LNCAP (cell line): Measurements from ENCODE around the gene VPS13D.

ENCODE experiments used
- TF ChIP-seq, protein P1 (sequence below): fragments of 450-650 bp; IDR thresholded peaks from 2 replicates; pipeline ENCODE4 v1.5.1; 2017; ENCODE audit warnings: mild to moderate bottlenecking

Gene VPS13D

DNA sequence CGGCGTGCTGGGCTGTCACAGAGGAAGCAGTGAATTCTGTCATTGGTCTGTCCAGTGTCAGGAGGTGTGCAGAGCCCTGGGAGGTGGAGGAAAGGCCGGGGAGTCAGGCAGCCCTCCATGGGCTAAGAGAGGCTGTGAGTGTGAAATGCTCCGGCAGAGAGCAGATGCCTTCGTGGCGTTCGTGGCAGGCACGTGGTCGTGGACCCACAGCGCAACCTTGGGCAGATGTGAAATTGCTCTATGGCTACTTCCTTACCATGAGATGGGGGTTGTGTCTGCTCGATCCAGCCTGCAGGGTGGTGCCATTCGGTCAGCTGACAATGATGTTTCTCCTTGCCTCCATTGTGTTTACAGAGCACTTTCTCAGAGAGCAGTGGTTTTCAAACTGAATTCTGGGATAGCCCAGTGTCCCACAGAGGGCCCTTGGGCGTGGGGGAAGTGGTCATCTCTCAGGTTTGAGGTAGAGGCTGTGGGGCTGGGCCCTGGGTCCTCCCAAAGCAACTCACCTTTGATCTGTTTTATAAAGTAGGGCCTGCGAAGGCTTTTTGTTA, 35.1 kb upstream of the VPS13D start:
- TF ChIP-seq, protein P1, sequence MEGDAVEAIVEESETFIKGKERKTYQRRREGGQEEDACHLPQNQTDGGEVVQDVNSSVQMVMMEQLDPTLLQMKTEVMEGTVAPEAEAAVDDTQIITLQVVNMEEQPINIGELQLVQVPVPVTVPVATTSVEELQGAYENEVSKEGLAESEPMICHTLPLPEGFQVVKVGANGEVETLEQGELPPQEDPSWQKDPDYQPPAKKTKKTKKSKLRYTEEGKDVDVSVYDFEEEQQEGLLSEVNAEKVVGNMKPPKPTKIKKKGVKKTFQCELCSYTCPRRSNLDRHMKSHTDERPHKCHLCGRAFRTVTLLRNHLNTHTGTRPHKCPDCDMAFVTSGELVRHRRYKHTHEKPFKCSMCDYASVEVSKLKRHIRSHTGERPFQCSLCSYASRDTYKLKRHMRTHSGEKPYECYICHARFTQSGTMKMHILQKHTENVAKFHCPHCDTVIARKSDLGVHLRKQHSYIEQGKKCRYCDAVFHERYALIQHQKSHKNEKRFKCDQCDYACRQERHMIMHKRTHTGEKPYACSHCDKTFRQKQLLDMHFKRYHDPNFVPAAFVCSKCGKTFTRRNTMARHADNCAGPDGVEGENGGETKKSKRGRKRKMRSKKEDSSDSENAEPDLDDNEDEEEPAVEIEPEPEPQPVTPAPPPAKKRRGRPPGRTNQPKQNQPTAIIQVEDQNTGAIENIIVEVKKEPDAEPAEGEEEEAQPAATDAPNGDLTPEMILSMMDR: no peak

DNA sequence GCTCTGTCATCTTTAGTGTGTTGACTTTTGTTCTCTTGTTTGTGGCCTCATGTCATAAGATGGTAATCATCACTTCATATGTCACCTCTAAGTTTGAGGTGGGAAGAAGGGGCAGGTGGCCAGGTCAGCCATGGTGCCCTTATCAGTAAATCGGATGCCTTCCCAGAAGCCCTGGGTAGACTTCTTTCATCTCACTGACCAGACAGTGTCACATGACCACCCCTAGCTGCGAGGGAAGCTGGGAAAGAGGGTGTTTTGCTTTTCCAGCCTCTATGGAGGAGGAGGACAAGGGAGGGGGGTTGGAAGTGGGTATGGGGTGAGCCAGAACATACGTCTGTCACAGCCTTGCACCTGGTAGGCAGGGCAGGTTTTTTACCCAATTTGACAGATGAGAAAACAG, 34.4 kb upstream of the VPS13D start:
- TF ChIP-seq, protein P1: no peak

DNA sequence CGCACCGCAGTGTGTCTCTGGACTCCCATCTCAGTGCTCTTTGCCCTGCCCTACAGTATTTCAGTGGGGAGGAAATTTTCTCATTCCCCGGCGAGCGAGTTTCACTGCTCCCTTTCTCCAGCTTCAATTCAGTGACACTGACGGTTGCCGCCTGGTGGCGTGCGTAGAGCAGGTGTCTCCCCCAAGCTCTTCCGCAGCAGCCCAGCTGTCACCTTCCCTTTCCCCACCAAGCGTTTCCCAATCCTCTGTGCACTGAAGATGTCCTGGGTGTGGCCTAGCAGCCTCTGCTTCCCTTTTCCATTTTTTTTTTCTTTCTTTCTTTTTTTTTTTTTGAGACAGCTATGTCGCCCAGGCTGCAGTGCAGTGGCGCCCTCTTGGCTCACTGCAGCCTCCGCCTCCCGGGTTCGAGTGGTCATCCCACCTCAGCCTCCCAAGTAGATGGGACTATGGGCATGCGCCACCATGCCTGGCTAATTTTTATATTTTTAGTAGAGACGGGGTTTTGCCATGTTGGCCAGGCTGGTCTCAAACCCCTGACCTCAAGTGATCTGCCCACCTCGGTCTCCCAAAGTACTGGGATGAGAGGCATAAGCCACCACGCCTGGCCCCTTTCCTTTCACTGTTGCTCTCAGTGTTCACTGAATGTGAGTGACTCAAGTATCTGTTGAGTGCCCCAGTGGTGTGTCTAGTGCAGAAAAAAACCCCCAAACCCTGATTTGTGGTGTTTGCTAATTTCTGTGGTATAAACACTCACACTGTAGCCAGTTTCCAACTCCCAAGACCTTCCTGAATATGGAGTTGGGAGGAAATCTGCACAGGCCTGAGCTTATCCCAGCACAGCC, 33.0 kb upstream of the VPS13D start:
- TF ChIP-seq, protein P1: no peak

DNA sequence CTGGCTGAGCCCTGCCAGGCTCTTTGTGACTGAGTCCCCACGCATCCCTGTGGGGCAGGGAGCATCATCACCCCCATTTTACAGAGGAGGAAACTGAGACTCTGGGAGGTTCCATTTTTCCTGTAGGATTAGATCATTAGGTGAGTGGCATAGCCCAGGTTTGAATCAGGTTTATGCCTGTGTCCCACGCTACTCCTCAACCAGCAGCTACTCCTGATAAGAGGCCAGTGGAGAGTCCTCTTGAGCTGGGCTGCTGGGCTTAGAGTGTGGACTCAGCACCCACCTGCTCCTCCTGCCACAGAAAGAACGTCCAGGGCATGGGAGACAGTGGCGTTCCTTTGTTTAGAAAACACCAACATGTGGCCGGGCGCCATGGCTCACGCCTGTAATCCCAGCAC, 32.3 kb upstream of the VPS13D start:
- TF ChIP-seq, protein P1: no peak

DNA sequence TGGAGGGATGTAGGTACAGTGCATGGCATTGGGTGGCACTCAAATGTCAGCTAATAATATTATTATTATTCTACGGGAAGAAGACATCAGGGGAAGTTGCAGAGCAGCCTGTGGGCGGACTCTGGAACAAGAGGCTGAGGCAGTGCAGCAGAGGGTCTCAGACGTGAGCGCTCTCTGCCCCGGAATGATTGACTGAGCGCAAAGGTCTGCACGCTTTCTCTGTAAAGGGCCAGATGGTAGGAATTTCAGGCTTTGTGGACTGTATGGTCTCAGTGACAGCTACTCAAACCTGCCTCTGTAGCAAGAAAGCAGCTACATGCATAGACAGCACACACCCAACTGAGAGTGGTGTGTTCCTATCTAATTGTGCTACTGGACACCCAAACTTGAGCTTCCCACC, 29.6 kb upstream of the VPS13D start:
- TF ChIP-seq, protein P1: no peak

DNA sequence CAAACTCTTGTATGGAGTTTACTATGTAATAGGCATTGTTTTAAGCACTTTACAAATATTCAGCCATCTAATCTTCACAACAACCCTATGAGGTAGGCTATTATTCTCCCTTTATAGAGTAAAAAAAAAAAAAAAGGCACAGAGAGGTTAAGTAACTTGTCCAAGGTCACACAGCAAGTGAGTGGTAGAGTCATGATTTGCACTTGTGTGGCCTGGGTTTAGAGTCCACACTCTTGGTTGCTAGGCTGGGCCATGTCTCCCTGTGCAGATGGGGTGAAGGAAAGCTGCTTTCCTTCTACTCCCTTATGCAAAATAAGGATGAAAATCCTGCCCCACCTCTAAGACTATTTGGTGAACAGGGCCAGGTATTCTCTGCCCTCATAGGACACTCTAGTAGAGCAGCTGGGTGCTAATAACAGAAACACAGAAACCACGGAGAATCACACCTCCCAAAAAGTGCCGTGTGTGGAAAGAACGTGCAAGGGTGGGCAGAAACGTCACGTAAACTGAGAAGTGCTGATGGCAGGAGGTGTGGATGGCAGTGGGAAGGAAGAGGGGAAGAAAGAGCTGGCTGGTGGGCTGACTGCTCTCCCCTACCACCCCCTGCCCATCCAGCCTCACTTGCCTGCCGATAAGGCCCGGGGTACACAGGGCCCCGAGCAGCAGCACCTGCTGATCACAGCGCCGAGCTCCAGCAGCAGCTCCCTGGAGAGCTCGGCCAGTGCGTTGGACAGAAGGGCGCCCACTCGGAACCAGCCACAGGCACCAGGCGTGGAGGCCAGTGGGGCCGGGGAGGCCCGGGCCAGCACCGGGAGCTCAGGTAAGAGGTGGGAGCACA, 28.3 kb upstream of the VPS13D start:
- TF ChIP-seq, protein P1: no peak

DNA sequence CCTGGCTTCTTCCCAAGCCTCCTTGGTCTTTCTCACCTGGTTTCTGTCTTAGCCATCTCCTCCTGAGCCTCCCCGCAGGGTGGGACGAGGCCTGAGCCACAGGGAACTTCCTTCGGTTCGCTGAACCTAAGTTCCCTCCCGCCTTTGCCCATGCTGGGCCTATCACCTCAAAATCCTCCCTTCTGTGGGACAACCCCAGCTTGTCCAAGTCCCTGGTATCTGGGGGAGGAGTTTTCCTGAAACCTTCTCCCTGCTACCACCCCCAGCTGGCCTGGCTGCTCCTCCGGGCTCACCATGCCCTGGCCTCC, 27.7 kb upstream of the VPS13D start:
- TF ChIP-seq, protein P1: no peak
